HK-2 (cell line): ENCODE results near the gene AARS2.
"Not testable (repeated sequence)": the region's sequence is repeated elsewhere in the genome, so short reads cannot be mapped to it uniquely, and the experiment has no call there.

Experiments used
- DNase-seq: peaks from one replicate; pipeline ENCODE4 v3.0.0-alpha.2; 2018; ENCODE audit not compliant: unreplicated experiment

AARS2 gene

DNA sequence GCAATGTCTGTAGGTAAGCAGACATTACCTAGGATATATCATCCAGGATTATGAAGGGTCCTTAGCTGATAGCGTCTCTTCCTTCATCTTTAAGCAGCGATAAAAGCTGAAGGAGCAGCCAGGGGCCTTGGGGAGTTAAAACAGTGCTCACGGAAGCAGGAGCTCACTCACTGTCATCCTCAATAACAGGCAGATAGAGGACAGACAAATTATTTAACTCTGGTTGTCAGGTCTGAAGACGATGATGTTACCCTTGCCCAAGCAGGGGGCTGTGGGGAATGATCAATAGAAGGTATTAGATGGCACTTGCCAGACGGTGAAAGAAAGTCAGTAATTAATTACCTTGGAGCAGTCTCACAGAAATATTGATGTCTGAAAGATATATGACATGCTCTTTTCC is 16.7 kb upstream of the AARS2 start:
- no peak for DNase-seq

DNA sequence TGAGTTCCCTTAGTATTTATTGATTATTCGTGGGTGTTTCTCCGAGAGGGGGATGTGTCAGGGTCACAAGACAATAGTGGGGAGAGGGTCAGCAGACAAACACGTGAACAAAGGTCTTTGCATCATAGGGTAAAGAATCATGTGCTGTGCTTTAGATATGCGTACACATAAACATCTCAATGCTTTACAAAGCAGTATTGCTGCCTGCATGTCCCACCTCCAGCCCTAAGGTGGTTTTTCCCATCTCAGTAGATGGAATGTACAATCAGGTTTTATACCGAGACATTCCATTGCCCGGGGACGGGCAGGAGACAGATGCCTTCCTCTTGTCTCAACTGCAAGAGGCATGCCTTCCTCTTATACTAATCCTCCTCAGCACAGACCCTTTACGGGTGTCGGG is 15.1 kb upstream of the AARS2 start:
- DNase-seq = not testable (repeated sequence)

DNA sequence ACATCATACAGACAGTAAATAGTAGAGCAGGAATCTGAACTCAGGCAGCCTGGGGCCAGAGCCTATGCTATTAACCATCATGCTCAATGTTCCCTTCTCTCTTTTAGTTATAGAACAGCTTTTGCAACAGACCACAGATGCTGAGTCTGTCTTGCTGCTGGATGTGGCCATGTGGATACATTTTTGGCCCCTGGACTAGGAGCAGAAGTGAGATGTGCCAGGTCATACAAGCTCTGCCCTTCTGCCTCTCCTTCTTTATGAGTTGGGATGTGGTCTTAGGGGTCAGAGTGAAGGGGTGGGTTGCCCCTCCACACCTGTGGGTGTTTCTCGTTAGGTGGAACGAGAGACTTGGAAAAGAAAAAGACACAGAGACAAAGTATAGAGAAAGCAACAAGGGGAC is 14.6 kb upstream of the AARS2 start:
- DNase-seq = no peak

DNA sequence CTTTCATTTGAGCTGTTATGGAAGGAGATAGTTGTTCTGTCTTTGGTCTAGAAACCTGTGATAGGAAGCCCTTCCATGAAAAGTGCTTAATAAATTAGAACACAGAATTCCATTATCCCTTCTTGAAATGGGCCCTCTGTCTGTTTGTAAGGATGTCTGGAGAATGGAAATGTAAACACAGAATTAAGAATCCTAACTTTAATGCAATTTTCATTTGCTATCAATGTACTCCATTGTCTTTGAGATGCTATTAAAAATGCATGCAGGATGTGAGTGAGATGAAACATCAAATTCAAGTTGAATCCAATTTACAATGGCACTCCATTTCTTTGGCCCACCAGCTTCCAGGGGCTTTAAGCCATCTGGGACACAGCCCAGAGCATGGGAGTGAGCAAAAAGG is 13.9 kb upstream of the AARS2 start:
- DNase-seq = no peak

DNA sequence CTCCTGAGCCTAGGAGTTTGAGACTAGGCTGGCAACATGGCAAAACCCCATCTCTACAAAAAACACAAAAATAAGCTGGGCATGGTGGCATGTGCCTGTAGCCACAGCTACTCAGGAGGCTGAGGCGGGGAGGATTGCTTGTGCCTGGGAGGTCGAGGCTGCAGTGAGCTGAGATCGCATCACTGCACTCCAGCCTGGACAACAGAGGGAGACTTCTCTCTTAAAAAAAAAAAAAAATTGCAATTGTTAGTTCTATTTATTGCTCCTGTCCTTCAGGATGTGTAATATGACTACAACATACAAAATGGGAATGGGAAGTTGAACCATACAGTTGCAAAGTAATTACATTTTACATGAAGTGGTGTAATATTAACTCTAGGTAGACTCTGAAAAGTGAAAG is 8.1 kb upstream of the AARS2 start:
- DNase-seq = no peak

DNA sequence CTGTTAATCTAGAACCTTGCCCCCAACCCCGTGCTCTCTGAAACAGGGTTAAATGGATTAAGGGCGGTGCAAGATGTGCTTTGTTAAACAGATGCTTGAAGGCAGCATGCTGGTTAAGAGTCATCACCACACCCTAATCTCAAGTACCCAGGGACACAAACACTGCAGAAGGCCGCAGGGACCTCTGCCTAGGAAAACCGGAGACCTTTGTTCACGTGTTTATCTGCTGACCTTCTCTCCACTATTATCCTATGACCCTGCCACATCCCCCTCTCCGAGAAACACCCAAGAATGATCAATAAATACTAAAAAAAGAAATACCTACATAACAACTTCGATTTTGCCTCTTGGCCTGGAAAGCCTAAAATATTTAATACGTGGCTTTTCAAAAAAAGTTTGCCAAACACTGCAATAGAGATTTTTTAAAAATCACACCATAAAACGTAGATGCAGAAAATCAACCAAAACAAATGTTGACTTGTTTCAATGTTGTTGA is 4.0 kb upstream of the AARS2 start:
- DNase-seq = not testable (repeated sequence)

DNA sequence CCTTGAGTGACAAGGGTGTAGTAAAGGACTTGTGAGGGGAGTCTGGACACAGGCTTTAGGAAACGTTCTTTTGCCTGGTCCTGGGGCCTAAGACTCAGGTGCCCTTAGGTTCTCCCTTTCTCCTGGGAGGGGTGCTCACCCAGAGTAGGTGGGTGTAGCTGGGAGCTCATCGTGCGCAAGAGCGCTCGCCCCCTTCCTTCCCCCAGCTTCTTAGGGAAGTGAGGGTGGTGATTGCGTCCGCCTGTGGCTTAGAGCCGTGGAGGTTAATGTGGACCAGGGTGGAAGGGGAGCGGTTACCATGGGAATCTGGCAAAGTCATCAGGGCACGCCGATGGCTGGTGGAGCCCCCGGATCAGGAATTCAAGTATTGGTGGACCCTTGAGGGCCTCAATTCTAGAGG is 3.3 kb upstream of the AARS2 start:
- no peak for DNase-seq

DNA sequence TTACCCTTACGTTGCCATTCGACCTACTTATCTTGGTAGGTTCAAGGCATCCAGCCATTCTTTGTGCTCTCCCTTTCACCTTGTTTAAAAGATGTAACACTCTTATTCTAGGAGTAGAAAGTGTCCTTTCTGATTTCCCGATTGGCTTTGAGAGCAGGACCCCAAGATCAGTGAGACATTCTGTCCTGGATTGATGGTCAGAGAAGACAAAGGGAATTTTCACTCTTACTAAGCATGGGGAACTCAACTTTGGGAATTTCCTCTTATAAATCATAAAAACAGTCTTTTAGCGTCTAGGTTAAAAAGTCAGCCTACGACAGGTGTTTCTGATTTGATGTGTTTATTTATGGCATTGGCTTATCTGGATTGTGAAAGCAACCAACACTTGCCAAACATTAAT is 2.8 kb upstream of the AARS2 start:
- no peak for DNase-seq

DNA sequence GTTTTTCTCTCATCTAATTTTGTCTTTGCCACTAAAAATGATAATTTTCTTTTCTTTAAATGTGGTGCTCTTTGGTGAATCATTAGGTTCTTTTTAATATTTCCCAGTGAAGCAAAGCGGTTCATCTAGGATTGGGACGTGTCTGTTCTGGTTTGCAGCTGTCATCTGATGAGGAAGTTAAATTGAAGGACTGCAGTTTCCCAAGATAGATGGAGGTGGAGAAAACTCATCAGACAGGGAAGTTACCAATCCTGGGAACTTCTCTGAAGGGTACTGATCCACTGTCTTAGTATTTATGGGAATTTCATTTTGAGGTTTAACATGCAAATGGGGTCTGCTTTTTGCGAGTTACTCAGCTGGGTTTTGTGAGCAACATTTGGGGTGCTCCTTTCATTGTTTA is 2.4 kb upstream of the AARS2 start:
- no peak for DNase-seq

DNA sequence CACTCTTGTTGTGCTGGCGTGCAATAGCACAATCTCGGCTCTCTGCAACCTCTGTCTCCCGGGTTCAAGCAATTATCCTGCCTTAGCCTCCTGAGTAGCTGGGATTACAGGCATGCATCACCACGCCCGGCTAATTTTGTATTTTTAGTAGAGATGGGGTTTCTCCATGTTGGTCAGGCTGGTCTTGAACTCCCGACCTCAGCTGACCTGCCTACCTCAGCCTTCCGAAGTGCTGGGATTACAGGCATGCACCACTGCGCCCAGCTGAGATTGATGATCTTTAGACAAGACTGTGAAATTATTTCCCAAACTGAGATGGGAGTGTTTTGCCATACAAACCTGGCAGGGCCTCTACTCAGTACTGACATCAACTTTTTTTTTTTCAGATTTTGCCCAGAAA is 1.5 kb upstream of the AARS2 start:
- DNase-seq = not testable (repeated sequence)

DNA sequence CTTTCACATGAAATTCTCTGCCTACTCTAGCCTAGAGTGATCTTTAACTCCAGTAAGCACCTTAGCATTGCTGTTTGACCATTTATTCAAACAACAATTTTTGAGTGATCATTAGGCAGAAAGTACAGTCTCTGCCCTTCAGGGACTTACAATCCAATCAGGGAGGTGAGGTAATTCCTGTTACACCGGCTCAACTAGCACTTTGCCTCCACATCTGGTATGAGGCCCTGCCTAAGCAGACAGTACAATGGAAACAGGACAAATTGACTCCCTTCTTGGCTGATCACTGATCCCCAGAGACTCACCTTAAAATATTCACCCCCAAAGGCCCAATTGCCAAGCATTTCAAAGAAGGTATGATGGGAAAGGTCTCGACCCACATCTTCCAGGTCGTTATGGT is 1.4 kb downstream of the AARS2 start:
- DNase-seq = no peak

DNA sequence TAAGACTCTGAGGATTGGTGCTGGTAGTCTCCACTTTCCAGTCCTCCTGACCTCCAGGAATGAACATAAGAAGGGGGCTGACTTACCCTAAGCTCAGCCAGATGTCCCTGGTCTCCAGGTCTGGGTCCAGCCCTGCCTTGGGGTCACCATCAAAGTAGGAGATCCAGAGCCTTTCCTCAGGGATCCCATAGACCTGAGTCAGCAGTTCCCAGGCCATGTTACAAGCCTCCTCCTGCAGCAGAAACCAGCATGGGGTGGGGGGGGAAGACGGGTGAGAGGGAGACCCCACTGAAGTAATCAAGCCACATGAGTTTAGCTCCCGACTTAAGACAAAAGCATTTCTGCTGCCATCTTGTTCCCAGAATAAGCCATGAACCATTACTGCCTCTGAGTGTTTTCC is 1.8 kb downstream of the AARS2 start:
- DNase-seq = no peak

DNA sequence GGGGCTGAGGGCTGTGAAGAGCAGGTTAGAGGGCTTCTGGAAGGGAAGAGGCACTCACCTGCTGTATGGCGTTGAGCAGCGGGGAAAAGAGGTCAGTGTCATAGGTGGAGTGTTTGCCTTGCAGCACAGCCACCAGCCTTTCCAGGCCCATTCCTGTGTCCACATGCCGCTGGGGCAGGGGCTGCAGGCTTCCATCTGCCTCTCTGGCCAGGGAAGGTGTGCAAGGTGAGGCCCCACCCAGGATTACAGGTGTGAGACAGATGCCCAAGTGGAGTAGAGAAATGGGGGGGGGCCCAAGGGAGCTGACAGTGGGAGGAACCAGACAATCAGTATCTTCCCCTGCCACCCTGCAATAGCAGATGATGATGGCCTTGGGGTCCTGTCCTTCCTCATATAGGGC is 2.9 kb downstream of the AARS2 start:
- DNase-seq = no peak

DNA sequence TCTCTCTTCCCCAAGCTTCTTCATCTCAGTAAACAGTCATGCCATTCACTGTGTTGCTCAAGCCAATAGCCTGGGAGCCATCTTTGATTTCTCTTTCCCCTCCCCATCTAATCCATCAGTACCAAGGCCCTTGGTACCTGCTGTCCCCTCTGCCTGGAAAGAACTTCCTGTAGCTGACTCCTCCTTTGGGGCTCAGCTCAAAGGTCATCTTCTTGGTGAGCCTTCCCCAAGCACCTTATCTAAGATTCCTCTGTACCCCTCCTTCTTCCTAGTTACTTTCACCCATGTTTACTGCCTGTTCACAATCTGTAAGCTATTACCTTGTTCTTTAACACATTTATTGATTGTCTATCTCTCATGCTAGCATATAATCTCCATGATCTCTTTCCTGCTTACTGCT is 3.5 kb downstream of the AARS2 start:
- DNase-seq = no peak

DNA sequence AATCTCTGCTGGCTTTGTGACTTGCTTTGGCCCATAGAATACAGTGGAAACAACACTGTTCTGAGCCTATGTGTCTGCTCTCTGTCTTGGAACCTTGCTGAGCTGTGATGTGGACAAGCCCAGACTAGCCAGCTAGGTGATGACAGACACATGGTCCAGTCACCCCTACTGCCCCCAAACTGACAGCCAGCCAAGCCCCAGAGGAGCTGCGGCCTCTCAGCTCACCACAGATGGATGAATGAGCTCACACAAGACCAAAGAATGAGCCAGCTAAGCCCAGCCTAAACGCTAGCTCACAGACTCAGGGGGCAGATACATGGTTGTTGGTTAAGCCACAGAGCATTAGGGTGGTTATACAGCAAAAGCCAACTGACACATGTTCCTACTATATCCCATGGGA is 4.1 kb downstream of the AARS2 start:
- DNase-seq = no peak

DNA sequence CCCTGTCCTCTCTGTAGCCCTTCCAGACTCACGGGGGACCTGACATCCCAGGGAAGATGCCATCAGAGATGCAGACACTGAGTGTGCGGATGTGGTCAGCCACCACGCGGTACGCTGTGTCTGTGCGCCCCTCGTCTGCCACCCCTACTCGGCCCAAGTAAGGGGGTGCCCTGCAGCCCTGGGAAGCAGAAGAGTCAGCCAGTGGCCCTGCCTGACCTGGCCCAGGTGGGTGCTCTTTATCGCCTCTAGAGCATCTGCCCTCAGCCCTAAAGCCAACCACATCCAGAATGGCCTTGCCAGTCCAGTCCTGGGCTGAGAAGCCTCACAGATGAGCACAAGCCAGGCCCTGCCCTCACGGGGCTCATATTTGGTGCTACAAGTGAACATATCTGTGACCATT is 5.9 kb downstream of the AARS2 start:
- no peak for DNase-seq

DNA sequence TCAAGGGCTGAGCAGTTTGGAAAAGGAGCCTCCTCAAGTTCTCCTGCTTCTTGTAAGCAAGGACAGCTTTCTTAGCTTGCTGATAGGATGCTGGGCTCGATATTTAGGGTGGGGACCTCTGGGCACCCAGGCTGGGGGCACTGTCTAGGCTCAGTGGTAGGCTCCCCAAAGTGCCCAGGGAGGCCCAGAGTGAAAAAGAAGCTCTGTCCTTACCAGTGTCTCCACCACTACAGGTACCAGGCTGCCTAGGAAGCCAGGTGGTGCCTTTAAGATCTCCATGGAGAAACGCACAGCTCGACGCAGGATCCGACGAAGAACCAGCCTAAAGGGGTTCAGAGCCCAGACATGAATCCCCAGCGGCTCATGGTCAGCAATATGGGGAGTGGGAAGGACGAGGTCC is 6.4 kb downstream of the AARS2 start:
- no peak for DNase-seq

DNA sequence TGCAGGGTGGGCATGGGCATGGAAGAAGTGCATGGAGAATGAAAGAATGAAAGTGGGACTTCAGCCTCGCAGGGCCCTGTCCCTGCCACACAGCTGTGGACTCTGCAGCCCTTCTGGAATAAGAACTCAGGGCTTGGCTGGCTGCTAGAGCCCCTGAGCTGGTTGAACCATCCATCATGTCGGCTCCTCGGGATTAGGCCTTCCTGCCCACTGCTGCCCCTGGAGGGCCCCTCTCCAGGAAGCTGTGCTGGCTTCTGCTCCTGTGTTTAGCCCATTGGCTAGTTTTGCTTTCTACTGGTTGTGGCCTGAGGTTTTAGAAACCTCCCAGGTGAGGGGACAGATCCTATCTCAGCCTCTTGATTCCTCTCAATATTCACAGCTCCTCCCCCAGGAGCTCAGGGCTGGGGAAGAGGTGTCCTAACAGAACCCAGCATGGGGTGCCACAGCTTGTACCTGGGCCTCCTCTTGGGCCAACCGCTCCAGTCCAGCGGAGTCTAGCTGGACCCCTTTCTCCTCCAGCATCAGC is 7.9 kb downstream of the AARS2 start:
- no peak for DNase-seq

DNA sequence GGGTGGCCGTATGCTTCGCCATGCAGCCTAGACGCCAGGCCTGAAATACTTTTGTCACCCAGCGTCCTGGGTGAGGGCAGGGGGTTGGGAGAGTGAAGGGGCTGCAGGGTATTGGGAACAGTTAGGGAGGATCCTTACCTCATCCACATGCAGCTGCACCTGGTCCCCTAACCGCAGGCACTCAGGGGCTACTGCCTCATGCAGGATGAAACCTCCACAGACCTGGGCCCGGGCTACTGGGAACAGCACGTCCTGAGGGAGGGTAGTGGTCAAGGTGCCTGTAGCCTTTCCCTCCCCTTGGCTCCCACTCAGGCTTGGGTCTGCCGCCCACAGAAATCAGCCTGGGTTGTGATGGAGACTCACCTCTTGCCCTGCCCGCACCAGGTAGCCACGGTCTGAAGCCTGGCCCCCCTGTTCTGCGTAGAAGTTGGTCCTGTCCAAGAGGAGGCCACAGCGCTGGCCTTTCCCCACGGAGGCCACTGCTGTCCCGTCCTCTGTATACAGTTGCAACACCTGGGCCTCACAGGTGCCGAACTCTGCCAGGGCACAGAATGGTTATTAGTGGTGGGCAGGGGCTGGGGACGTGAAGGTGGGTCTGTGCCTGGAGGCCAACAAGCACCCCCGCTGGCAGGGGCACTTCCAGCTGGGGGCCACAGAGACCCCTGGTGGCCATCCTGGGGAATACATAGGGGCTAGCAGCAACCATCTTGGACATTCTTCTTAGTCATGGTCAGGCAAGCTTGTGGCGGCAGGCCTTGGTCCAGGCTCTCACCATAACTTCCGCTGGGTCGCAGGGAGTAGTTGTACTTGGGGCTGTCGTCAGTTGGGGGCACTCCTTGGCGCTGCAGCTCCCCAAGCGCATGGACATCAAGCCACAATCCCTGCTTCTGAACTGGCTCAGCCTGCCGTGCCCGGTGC is 8.6 kb downstream of the AARS2 start:
- DNase-seq = peak; percentile 49

DNA sequence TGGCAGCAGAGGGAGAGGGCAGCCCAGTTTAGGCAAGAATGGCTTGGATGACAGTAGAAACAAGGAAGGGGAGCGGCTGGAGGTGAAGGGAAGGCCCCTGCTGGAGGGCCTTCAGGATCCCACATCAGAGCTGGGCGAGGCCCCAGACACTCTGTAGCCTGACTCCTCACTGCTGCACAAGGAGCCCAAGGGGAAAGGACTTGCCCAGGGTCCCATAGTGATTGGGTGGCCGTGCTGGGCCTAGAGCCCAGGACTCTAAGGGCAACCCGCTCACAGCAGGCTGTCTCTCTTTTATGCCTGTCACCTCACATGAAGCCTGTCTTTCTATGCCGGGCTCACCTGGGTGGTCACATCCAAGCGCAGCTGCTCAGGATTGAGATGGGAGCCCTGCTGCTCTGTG is 9.3 kb downstream of the AARS2 start:
- DNase-seq = no peak

DNA sequence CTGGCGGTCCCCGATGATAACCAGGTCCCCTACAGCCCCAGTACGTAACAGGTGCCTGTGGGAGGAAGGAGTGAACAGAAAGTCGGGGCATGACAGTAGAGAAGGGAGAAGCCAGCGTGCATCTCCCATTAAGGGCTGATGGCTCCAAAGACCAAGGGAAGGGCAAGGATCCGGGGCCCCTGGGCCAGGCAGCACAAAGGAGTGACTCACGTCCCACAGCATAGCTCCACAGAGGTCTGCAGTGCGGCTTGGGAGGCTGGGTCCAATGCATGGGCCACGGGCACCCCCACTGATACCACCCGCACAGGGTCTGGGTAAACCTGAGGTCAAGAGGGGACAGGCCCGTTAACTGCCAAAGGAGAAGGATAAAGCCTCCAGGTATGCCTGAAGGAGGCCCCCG is 10.3 kb downstream of the AARS2 start:
- no peak for DNase-seq

DNA sequence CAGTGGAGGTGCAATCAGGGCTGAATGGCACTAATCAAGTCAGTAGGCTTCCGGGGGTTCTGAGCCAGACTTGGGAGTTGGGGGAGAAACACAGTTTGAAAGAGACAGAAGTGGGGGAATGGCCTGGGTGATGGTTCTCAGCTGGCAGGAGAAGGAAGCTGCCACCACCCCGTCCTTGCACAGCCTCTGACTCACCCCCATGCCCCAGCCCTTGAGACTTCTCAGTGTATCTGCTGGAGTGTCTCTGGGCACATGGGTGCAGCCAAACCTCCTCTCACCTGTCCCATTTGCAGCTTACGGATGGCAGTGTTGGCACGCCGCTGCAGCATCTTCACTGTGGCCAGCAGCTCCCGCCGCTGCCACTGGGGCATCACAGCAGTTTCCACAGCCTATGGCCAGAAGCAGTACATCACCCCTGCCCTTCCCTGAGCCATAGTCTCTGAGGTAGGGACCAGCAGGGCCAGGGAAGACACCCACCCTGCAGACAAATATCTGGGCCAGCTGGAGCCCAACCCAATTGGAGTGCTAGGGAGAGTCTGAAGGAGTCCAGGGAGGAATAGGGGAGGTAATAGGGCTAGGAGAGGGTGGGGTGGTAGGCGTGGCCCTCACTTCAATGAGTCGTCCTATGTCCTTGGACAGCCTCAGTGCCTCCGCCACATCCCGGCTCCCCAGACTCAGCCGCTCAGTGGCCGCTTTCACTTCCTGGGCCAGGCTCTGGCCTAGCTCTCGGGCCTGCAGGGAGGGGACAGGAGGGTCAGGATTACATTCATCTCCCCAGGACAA is 11.2 kb downstream of the AARS2 start:
- no peak for DNase-seq

DNA sequence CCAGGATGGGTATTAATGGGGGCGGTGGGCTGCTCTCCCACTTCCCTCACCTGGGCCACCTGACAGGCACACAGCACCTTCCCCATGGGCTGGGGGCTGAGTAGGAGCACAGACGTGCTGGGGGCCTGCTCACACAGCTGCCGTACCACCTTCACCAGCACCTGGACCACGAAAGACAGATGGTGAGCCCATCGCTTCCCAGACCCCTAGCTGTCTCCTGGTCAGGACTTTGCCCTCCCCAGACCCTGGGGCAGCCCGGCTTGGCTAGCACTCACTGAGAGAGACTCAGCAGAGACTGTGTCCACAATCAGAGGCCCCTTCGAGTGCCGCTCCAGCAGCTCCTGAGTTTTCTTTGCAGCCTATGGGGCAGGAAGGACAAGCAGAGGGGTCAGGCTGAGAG is 12.0 kb downstream of the AARS2 start:
- DNase-seq = no peak
